Measurements from ENCODE around the gene TPSD1.
"Not testable (repeated sequence)": the region's sequence is repeated elsewhere in the genome, so short reads cannot be mapped to it uniquely, and the experiment has no call there.

The TPSD1 gene

GRCh38 chr16:1262210-1262845 is 6.5 kb downstream of the TPSD1 start:
- no peak for DNase-seq

- no peak for DNase-seq
Measured at GRCh38 chr16:1262846-1263221, 7.0 kb downstream of the TPSD1 start.

GRCh38 chr16:1263591-1264344 is 7.9 kb downstream of the TPSD1 start:
- DNase-seq, result no peak

- no peak for DNase-seq
Measured at GRCh38 chr16:1264345-1265089, 8.6 kb downstream of the TPSD1 start.

GRCh38 chr16:1265090-1265630 is 9.3 kb downstream of the TPSD1 start:
- no peak for DNase-seq

GRCh38 chr16:1265826-1266225 is 10.0 kb downstream of the TPSD1 start:
- no peak for DNase-seq

- not testable (repeated sequence) for DNase-seq
Measured at GRCh38 chr16:1269418-1269817, 13.5 kb downstream of the TPSD1 start.

- DNase-seq, result no peak
Measured at GRCh38 chr16:1271380-1271723, 15.5 kb downstream of the TPSD1 start.

- DNase-seq, result peak in 22 of 56 donors; percentile 1 to 93 (median 29)
Measured at GRCh38 chr16:1271724-1272413, 16.0 kb downstream of the TPSD1 start.

- no peak for DNase-seq
Measured at GRCh38 chr16:1272453-1273198, 16.8 kb downstream of the TPSD1 start.

- no peak for DNase-seq
Measured at GRCh38 chr16:1273816-1274215, 17.9 kb downstream of the TPSD1 start.

- no peak for DNase-seq
Measured at GRCh38 chr16:1274767-1275166, 18.9 kb downstream of the TPSD1 start.

GRCh38 chr16:1275791-1276579 is 20.1 kb downstream of the TPSD1 start:
- DNase-seq, result no peak

- no peak for DNase-seq
Measured at GRCh38 chr16:1276580-1276878, 20.7 kb downstream of the TPSD1 start.

- no peak for DNase-seq
Measured at GRCh38 chr16:1277151-1277598, 21.3 kb downstream of the TPSD1 start.

GRCh38 chr16:1277617-1278282 is 21.9 kb downstream of the TPSD1 start:
- no peak for DNase-seq

GRCh38 chr16:1278477-1278876 is 22.6 kb downstream of the TPSD1 start:
- no peak for DNase-seq

GRCh38 chr16:1279081-1279944 is 23.4 kb downstream of the TPSD1 start:
- no peak for DNase-seq
